Measurements from ENCODE around the gene WSB1. TPM values are rescaled to one million over a fixed set of nuclear protein-coding genes. Genes with fewer than 3 reads are reported as not detected.

The WSB1 gene
- 149 and 157 TPM in 2 replicates for total RNA-seq (2022)
- Bru-seq, nascent RNA, result percentile 97 among the genes with signal in this experiment
- percentile 98 among the genes with signal in this experiment for BruChase-seq, experiment 1, labeled RNA remaining after a 2-hour chase
- BruChase-seq, experiment 2, labeled RNA remaining after a 6-hour chase, result percentile 96 among the genes with signal in this experiment
- long read RNA-seq, full-length matches to known transcripts, result 93 of 145 reads
- long read RNA-seq, partial matches to known transcripts, result 18 of 145 reads
- long read RNA-seq, other reads (novel, unspliced or antisense), result 34 of 145 reads

DNA sequence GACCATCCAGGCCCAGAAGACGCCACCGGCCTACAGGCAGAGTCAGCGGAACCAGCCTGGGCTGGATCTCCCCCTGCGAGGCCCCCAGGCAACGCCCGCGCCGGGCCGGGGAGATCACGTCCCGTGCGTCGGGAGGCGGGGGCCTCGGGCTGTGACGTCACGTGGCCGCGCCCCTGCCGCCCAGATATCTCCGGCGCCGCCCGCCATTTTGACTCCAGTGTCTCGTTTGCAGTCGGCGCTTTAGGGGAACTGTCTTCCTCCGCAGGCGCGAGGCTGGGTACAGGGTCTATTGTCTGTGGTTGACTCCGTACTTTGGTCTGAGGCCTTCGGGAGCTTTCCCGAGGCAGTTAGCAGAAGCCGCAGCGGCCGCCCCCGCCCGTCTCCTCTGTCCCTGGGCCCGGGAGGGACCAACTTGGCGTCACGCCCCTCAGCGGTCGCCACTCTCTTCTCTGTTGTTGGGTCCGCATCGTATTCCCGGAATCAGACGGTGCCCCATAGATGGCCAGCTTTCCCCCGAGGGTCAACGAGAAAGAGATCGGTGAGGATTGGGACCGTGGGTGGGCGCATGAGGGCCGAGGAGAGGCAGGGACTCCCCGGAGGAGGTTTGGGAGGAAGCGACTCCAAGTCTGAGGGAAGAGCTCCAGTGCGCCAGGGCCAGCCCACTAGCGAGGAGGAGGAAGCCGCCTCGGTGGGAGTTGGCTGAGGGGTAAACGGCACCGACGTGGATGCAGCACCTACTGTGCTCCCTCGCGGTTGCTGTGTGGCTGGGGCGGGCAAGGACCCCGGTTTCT, at the start of gene WSB1:
Gene WSB1, plus strand, starts transcription at position 217 of the 791 bp plus-strand sequence. Its CDS starts 282 bp downstream, at position 499.
- no peaks in the 10 kb centered on the region for H3K27me3 ChIP-seq (replicated peaks; ENCODE audit: control insufficient read depth, insufficient read depth, low read length)
- ChIA-PET CTCF (interaction anchor here (0.5 to 2.9 kb wide), 9 partner anchors 10 to 58 kb away, joined by 3 to 19 read pairs (median 4); no protein-coding TSS in a partner anchor), POLR2A (interaction anchor here (0.6 to 2.8 kb wide), 9 partner anchors 10 to 80 kb away, joined by 3 to 23 read pairs (median 9); no protein-coding TSS in a partner anchor)
- peak within 1 kb of the TSS; percentile 97 for H3K27ac Mint-ChIP-seq (ENCODE audit: unreplicated experiment)
- BruUV-seq (replicated peaks), result no TSS peak
- TF ChIP-seq, protein P1, sequence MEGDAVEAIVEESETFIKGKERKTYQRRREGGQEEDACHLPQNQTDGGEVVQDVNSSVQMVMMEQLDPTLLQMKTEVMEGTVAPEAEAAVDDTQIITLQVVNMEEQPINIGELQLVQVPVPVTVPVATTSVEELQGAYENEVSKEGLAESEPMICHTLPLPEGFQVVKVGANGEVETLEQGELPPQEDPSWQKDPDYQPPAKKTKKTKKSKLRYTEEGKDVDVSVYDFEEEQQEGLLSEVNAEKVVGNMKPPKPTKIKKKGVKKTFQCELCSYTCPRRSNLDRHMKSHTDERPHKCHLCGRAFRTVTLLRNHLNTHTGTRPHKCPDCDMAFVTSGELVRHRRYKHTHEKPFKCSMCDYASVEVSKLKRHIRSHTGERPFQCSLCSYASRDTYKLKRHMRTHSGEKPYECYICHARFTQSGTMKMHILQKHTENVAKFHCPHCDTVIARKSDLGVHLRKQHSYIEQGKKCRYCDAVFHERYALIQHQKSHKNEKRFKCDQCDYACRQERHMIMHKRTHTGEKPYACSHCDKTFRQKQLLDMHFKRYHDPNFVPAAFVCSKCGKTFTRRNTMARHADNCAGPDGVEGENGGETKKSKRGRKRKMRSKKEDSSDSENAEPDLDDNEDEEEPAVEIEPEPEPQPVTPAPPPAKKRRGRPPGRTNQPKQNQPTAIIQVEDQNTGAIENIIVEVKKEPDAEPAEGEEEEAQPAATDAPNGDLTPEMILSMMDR (IDR thresholded peaks at IDR 0.05; ENCODE audit: insufficient read depth in 1 of 2, low read depth in 1 of 2, low read length in 1 of 2, severe bottlenecking in 1 of 2, unreplicated experiment in 1 of 2), result peak in 1 of 2 experiments; percentile 2
- H3K9me3 Mint-ChIP-seq (ENCODE audit: unreplicated experiment), result no peaks in the 10 kb centered on the region
- peaks cover 27% of the 10 kb centered on the region for H3K4me1 Mint-ChIP-seq (ENCODE audit: low read depth, unreplicated experiment)
- H3K4me3 ChIP-seq (ENCODE audit: low read depth, low read length), result peak within 1 kb of the TSS; percentile 100
- intact Hi-C loops (cut with micrococcal nuclease; ENCODE audit: unreplicated experiment), result loop anchor here (1.0 to 2.0 kb wide), 4 partner anchors 21 to 49 kb away; no protein-coding TSS in a partner anchor
- peaks cover 13% of the 10 kb centered on the region for H3K4me1 ChIP-seq
- peaks cover 42% of the 10 kb centered on the region for H3K36me3 Mint-ChIP-seq (ENCODE audit: insufficient read depth, unreplicated experiment)
- no peaks in the 10 kb centered on the region for H3K27me3 Mint-ChIP-seq (ENCODE audit: insufficient read depth, unreplicated experiment)
- peak; percentile 92 to 96 for DNase-seq
- H3K4me3 Mint-ChIP-seq (ENCODE audit: unreplicated experiment), result peak within 1 kb of the TSS; percentile 98
- peaks cover 1% of the 10 kb centered on the region; the same call in 1 of the 2 replicates for H3K36me3 ChIP-seq (ENCODE audit: control insufficient read depth, insufficient read depth, low read length)
- no peaks in the 10 kb centered on the region for H3K9me3 ChIP-seq

- peak in 1 of 2 experiments; percentile 40 for DNase-seq
- Histone ChIP-seq H3K4me1 (peaks cover 46% of the 10 kb centered on the region), H3K4me3 (ENCODE audit: low read depth, low read length) (no peak overlapping the region)
These were observed 49.3 kb upstream of the WSB1 start for GRCh38 chr17:27244491-27245223.

More at GRCh38 chr17:27244491-27245223, 49.3 kb upstream of the WSB1 start:
- Histone ChIP-seq H3K27me3 (replicated peaks; ENCODE audit: control insufficient read depth, insufficient read depth, low read length) (no peaks in the 10 kb centered on the region), H3K9me3 (no peaks in the 10 kb centered on the region), H3K36me3 (ENCODE audit: control insufficient read depth, insufficient read depth, low read length) (no peaks in the 10 kb centered on the region)
- intact Hi-C loops (cut with micrococcal nuclease; ENCODE audit: unreplicated experiment), result loop anchor here (1.0 to 2.0 kb wide), 4 partner anchors 21 to 356 kb away; partner anchors contain the start of gene WSB1
- H3K9me3 Mint-ChIP-seq (ENCODE audit: unreplicated experiment), result no peaks in the 10 kb centered on the region
- no TSS peak for BruUV-seq (replicated peaks)
- H3K27ac Mint-ChIP-seq (ENCODE audit: unreplicated experiment), result peak overlapping the region; percentile 5
- CTCF ChIA-PET, result interaction anchor here (0.9 to 3.3 kb wide), 5 partner anchors 8 to 211 kb away, joined by 3 to 50 read pairs (median 14); partner anchors contain the start of genes KSR1 and WSB1
- POLR2A ChIA-PET, result interaction anchor here (1.8 kb wide), 1 partner anchor 50 kb away, joined by 13 read pairs; the partner anchor contains the start of gene WSB1
- no peaks in the 10 kb centered on the region for H3K27me3 Mint-ChIP-seq (ENCODE audit: insufficient read depth, unreplicated experiment)
- H3K36me3 Mint-ChIP-seq (ENCODE audit: insufficient read depth, unreplicated experiment), result peaks cover 14% of the 10 kb centered on the region
- H3K4me1 Mint-ChIP-seq (ENCODE audit: low read depth, unreplicated experiment), result peaks cover 37% of the 10 kb centered on the region
- TF ChIP-seq, protein P1 (IDR thresholded peaks at IDR 0.05; ENCODE audit: insufficient read depth in 1 of 2, low read depth in 1 of 2, low read length in 1 of 2, severe bottlenecking in 1 of 2, unreplicated experiment in 1 of 2), result no peak
- peak overlapping the region; percentile 46 for H3K4me3 Mint-ChIP-seq (ENCODE audit: unreplicated experiment)
